HG03103 (cell line): ENCODE results near the gene ATF7.
"Not testable (repeated sequence)": the region's sequence is repeated elsewhere in the genome, so short reads cannot be mapped to it uniquely, and the experiment has no call there.

Source experiments
- ATAC-seq: cut with Tn5 transposase; IDR thresholded peaks from one replicate; pipeline ENCODE4 v1.9.1; 2021; ENCODE audit warnings: low read depth; ENCODE audit not compliant: unreplicated experiment

Gene ATF7

DNA sequence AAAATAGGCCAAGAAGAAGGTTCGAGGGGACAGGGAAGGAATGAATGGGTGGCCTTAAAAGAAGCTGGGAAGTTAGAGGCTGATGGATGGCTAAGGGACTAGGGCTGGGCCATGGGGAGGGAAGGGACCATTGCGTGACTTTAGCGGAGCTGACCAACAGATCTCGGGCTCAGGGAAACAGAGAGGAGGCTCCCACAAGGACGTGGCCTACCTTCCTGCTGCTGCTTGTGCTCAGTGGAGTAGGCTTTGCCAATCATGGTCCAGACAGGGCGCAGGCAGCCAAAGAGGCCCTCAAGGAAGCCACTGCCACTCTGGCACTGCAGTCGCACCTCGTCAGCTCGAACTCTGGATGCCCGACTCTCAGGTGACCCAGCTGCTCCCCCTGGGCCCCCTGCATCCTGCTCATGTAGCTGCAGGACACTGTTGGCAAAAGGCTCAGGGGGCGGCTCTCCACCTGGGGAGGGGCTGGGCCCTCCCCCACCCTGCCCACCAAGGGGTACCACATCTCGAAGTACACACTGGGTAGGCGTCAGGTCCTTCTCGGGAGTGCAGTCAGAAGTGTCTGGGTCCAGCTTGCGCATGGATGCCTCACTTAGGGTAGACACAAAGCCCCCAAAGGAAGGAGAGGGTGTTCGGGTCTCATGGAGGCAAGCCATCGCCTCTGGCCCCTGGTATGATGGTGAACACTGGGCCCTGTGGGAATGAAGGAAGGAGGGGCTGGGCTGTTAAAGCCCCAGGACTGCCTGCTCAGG is 139.3 kb downstream of the ATF7 start:
- ATAC-seq = no peak

DNA sequence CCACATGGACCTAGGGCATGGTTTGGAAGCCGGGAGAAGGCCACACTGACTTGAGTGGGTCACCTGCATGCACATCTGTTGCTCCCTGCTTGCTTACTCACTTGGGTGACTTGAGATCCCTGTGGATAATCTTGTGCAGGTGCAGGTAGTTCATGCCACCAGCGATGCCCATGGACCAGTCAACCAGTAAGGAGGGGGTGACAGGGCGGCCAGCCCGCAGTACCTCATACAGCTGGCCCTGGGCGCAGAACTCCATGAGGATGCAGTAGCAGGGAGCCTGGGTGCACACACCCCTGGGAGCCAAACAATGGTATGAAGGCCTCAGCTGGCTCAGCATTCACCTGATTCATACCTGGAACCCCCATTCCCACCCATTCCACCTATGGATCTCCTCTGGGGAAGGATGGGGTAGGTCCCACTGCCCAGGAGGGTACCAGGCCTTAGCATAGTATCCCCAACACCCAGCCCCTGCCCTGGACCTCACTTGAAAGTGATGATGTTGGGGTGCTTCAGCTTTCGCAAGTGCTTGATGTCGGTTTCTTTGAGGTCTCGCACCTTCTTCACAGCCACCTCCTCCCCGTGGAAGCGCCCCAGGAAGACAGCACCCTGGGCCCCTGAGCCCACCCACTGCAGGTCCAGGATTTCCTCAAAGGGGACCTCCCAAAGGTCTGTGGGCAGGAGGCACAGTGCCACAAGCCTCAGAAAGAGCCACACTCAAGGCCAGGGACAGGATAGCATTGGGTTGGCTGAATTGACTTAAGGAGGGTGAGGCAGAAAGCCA is 140.0 kb downstream of the ATF7 start:
- ATAC-seq = no peak

GRCh38 chr12:53484686-53485575 is 141.3 kb downstream of the ATF7 start:
- ATAC-seq = no peak

GRCh38 chr12:53483979-53484377 is 142.2 kb downstream of the ATF7 start:
- no peak for ATAC-seq

- ATAC-seq = no peak
These were observed 142.8 kb downstream of the ATF7 start for GRCh38 chr12:53483225-53483978.

DNA sequence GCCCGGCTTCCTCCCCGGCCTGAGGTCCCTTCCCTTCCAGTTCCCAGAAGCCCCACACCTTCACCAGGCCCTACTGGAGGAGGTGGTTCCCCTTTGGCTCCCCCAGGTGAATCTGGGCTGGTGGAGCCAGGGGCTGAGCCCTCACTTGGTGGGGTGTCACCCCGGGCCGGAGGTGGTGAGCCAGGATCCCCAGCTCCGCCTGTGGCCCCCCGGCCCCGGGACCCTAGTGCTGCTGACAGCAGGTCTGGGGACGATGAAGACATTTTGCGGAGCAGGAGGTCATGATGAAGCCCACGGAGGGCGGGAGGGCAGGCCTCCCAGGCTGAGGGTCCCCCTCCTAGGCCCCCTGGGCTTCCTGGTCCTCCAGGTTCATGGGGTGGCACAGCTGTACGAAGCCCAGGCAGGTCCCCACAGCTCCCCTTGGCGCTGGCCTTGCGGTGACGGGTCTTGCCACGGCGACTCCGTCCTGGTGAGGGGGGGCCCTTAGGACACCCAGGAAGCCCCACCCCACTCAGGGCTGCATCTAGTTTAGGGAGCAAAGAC is 143.5 kb downstream of the ATF7 start:
- ATAC-seq = no peak

- no peak for ATAC-seq
These were observed 144.1 kb downstream of the ATF7 start for GRCh38 chr12:53481939-53482586.

DNA sequence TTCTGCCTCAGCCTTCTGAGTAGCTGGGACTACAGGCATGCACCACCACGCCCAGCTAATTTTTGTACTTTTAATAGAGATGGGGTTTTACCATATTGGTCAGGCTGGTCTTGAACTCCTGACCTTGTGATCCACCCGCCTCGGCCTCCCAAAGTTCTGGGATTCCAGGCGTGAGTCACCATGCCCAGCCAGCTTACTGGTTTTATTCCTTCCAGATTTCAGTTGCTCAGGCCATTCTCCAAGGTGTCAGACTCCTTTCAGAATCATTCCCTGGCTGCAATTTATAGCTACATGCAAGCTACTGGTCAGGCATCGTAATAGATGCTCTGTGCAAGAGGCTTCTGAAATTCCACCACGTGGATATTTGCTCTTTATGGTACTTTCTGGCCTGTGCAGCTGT is 144.7 kb downstream of the ATF7 start:
- not testable (repeated sequence) for ATAC-seq

- no peak for ATAC-seq
These were observed 145.4 kb downstream of the ATF7 start for GRCh38 chr12:53480491-53481442.

DNA sequence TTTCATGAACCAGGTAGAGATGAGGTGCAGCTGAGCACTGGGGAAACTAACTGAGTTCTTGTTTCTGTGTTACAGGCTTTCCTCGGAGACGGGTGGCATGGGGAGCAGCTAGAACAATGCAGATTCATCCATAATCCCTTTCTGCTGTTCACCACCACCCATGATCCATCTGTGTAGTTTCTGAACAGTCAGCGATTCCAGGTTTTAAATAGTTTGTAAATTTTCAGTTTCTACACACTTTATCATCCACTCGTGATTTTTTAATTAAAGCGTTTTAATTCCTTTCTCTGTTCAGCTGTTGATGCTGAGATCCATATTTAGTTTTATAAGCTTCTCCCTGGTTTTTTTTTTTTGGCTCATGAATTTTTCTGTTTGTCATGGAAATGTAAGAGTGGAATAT is 146.9 kb downstream of the ATF7 start:
- ATAC-seq = no peak

DNA sequence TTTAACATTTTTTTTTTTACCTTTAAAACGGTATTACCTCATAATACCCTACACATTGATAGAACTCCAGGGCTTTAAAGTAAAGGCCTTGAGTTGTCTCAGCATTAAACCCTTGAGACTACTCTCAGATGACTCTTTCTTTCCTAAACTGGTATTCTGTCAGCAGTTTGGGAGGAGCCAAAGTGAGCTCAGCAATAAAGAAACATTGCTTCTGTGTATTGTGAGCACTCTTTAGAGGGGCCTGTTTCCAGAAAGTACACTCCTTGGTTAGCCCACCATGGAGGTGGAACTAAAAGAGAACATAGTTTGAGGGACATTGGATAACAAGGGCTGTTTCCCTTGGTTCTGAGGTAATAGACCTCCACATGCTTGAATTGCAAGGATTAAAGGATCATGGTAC is 147.3 kb downstream of the ATF7 start:
- no peak for ATAC-seq

GRCh38 chr12:53476769-53477209 is 149.4 kb downstream of the ATF7 start:
- no peak for ATAC-seq

GRCh38 chr12:53474819-53475218 is 151.4 kb downstream of the ATF7 start:
- no peak for ATAC-seq

DNA sequence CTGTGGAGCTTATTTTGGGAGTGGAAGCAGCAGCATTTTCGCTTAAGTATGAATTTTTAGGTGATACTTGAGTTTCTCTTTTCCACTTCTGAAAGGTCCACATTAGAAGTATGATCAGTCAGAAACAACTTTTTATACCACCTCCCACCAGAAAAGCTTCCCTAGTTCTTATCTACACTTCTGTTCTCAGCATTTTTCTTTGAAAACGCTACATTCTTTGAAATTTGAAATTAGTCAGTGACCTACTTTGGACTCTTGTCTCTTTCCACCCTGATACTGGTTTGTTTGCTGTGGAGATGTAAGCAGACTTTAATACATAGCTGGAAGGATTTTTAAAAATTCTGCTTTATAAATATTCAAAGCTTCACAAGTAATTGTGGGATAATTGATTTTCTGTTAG is 152.1 kb downstream of the ATF7 start:
- no peak for ATAC-seq

DNA sequence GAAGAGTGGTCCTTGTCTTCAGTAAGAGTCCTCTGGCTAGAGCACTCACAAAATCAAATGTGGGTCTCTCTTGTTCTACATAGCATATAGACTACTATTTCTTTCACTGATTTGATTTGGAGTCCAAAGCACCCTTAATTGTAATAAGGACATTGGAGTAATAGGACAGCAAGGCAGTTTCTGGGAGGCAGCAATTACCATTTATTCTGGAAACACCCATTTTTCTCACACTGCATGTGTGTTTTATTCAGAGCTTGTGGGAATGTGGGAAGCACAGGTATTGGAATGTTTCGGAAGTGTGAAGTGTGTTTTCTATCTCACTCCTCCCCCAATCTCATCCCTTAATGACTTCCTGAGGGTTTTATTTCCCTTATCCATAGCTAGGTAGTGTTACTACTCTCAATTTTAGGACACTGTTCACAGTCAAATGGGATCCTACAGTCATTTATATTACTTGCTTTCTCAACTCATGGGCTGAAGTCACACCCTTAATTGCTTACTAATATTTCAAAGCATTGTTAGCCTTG is 154.1 kb downstream of the ATF7 start:
- ATAC-seq = no peak

GRCh38 chr12:53468282-53468681 is 157.9 kb downstream of the ATF7 start:
- no peak for ATAC-seq

GRCh38 chr12:53467880-53468279 is 158.3 kb downstream of the ATF7 start:
- ATAC-seq = no peak

GRCh38 chr12:53467082-53467481 is 159.1 kb downstream of the ATF7 start:
- ATAC-seq = no peak
